Endothelial cell of umbilical vein (primary cell): Measurements from ENCODE around the gene RPL10A. TPM values are rescaled to one million over a fixed set of nuclear protein-coding genes. Genes with fewer than 3 reads are reported as not detected.
A peak's percentile ranks its signal among the peaks of the same experiment; 100 is the strongest.

Experiments
- BruUV-seq: library from RNA; stranded (reverse); fragments of 400-500 nt; replicated peaks from 2 replicates; lab custom pipeline; 2021; lab: Mats Ljungman, UMichigan
- CTCF ChIA-PET: fragments of 300-600, 350-600 bp; sonication (Branson Sonifier 250); formaldehyde crosslinking; loops from one replicate; lab custom pipeline; 2021; ENCODE audit warnings: antibody characterized with exemption, inconsistent platforms; lab: Charles Lee
- POLR2A ChIA-PET: fragments of 300-600, 350-600 bp; sonication (Branson Sonifier 250); formaldehyde crosslinking; loops from one replicate; lab custom pipeline; 2021; ENCODE audit warnings: antibody characterized with exemption, inconsistent platforms; lab: Charles Lee
- DNase-seq: peaks from one replicate; pipeline ENCODE4 v3.0.0-alpha.2; 2011; ENCODE audit warnings: low read depth, low spot score
- FAIRE-seq: peaks from 2 replicates; lab custom pipeline; 2011; peaks lifted over from hg19 to GRCh38; lab: Jason Lieb, UNC
- H2AFZ ChIP-seq: 2 replicates; pipeline ENCODE4 v1.6.0; 2012; ENCODE audit warnings: low read depth, low read length, control low read depth, inconsistent platforms
- H3K27ac ChIP-seq: 2 replicates; pipeline ENCODE4 v1.5.1; 2011; ENCODE audit warnings: low read depth, mild to moderate bottlenecking, control low read depth, low read length, moderate library complexity; ENCODE audit not compliant: insufficient read depth
- H3K27me3 ChIP-seq, 2 experiments: 2 replicates each; pipeline versions ENCODE4 v1.6.0 to v1.6.1; 2011; ENCODE audit warnings: low read length in 2 of 2, mixed read lengths in 1 of 2; ENCODE audit not compliant: control insufficient read depth in 2 of 2, insufficient read depth in 2 of 2
- H3K36me3 ChIP-seq, 2 experiments: 2 replicates in 1 of 2; 3 replicates in 1 of 2; pipeline ENCODE4 v1.5.1; 2011; ENCODE audit warnings: low read length in 2 of 2, mild to moderate bottlenecking in 1 of 2, moderate library complexity in 1 of 2; ENCODE audit not compliant: control insufficient read depth in 2 of 2, insufficient read depth in 2 of 2; ENCODE audit errors: extremely low read depth in 1 of 2
- H3K4me1 ChIP-seq: 3 replicates; pipeline ENCODE4 v1.5.1; 2011; ENCODE audit warnings: mild to moderate bottlenecking, low read length; ENCODE audit not compliant: control insufficient read depth, insufficient read depth; ENCODE audit errors: extremely low read depth
- H3K4me2 ChIP-seq: 2 replicates; pipeline ENCODE4 v1.6.1; 2011; ENCODE audit warnings: low read length, control low read depth, mixed read lengths; ENCODE audit not compliant: insufficient read depth
- H3K4me3 ChIP-seq, 3 experiments: fragments of 200-600 bp in 1 of 3; sonication (generic), shearing (Covaris generic) in 1 of 3; replicated peaks in 1 of 3; 2 replicates each; pipeline ENCODE4 v1.5.1; 2011 to 2016; ENCODE audit warnings: control low read depth in 3 of 3, low read length in 3 of 3, mild to moderate bottlenecking in 2 of 3, inconsistent platforms in 1 of 3, low read depth in 1 of 3, moderate library complexity in 1 of 3; ENCODE audit not compliant: insufficient read depth in 1 of 3
- H3K79me2 ChIP-seq: 2 replicates; pipeline ENCODE4 v1.6.0; 2012; ENCODE audit warnings: low read length, inconsistent platforms; ENCODE audit not compliant: control insufficient read depth, insufficient read depth
- H3K9ac ChIP-seq: replicated peaks from 2 replicates; pipeline ENCODE3; 2011; ENCODE audit warnings: low read length, control low read depth; ENCODE audit not compliant: insufficient read depth; ENCODE audit errors: extremely low read depth
- H3K9me1 ChIP-seq: replicated peaks from 3 replicates; pipeline ENCODE4 v1.6.0; 2011; ENCODE audit warnings: mild to moderate bottlenecking, low read length; ENCODE audit not compliant: control insufficient read depth, insufficient read depth; ENCODE audit errors: extremely low read depth
- H3K9me3 ChIP-seq: replicated peaks from 2 replicates; pipeline ENCODE4 v1.5.1; 2012; ENCODE audit warnings: low read length, inconsistent platforms; ENCODE audit not compliant: control insufficient read depth, insufficient read depth
- H4K20me1 ChIP-seq: replicated peaks from 2 replicates; pipeline ENCODE3; 2011; ENCODE audit warnings: mild to moderate bottlenecking, low read length; ENCODE audit not compliant: control insufficient read depth, insufficient read depth; ENCODE audit errors: extremely low read depth
- EZH2 ChIP-seq: IDR thresholded peaks from 2 replicates; pipeline ENCODE4 v1.6.1; 2012; ENCODE audit warnings: borderline replicate concordance, low read depth, mild to moderate bottlenecking, moderate library complexity, low read length, inconsistent platforms; ENCODE audit not compliant: severe bottlenecking
- FOS ChIP-seq: IDR thresholded peaks from 2 replicates; pipeline ENCODE4 v1.6.1; 2011; ENCODE audit warnings: mild to moderate bottlenecking, low read length, moderate library complexity, borderline replicate concordance; ENCODE audit not compliant: insufficient read depth
- GATA2 ChIP-seq: IDR thresholded peaks from 2 replicates; pipeline ENCODE4 v1.7.0; 2011; ENCODE audit warnings: low read depth, mild to moderate bottlenecking, moderate library complexity, mixed read lengths, low read length; ENCODE audit not compliant: insufficient read length, insufficient read depth
- JUN ChIP-seq: IDR thresholded peaks from 2 replicates; pipeline ENCODE4 v1.6.1; 2011; ENCODE audit warnings: borderline replicate concordance, low read depth; ENCODE audit not compliant: insufficient read length, insufficient read depth
- MAX ChIP-seq: IDR thresholded peaks from 2 replicates; pipeline ENCODE4 v1.6.1; 2011; ENCODE audit not compliant: insufficient read depth, insufficient read length
- MYC ChIP-seq: IDR thresholded peaks from one replicate; pipeline ENCODE4 v1.6.1; 2011; ENCODE audit warnings: mild to moderate bottlenecking, low read depth, low read length
- POLR2A ChIP-seq: IDR thresholded peaks from 2 replicates; pipeline ENCODE4 v1.6.1; 2012; ENCODE audit warnings: low read depth, mild to moderate bottlenecking, control low read depth, low read length
- POLR2AphosphoS5 ChIP-seq: IDR thresholded peaks from 2 replicates; pipeline ENCODE4 v1.6.1; 2012; ENCODE audit warnings: low read depth, mild to moderate bottlenecking, control low read depth, low read length, moderate library complexity; ENCODE audit not compliant: insufficient read depth
- dilution Hi-C: fragments of 300-500 bp; cut with MboI; formaldehyde crosslinking; loops from one replicate; pipeline ENCODE4 v1.15.0; 2019; ENCODE audit warnings: low sequenced_read_pairs; ENCODE audit not compliant: extremely low pct_ligation_motif_present
- intact Hi-C: fragments of 100-400 bp; cut with micrococcal nuclease; formaldehyde crosslinking; loops from one replicate; pipeline ENCODE4 v1.10.0; 2022
- polyA plus RNA-seq, 4 experiments: library from polyadenylated mRNA; depleted of rRNA in 3 of 4; stranded (reverse) in 3 of 4; unstranded in 1 of 4; fragments of >200 nt; gene quantifications; 2 replicates each; pipeline versions ENCODE4 v1.2.1 to v1.2.3, GENCODE V29; 2011 to 2012; ENCODE audit warnings: missing spikeins in 1 of 4
- total RNA-seq: library from RNA; stranded (reverse); gene quantifications from 2 replicates; pipeline ENCODE4 v1.2.3, GENCODE V29; 2021
- TF ChIP-seq, protein P1 (sequence below), 2 donors: IDR thresholded peaks; 1 replicate in 1 of 2; 2 replicates in 1 of 2; pipeline ENCODE4 v1.5.1; 2011; ENCODE audit warnings: low read length in 2 of 2, mild to moderate bottlenecking in 2 of 2, moderate library complexity in 2 of 2, control low read depth in 1 of 2, inconsistent platforms in 1 of 2, low read depth in 1 of 2; ENCODE audit not compliant: insufficient read depth in 1 of 2; ENCODE audit errors: extremely low read depth in 1 of 2

RPL10A gene
- total and polyA plus RNA-seq, 2 donors (not counting 3 experiments of a cell fraction or from before 2014, with no cell fraction given): 1,339 to 1,956 TPM

GRCh38 chr6:35511562-35511941 lies 43.4 kb downstream of the RPL10A start:
- no peak overlapping the region for H3K9ac ChIP-seq
- peak; percentile 22 for TF ChIP-seq EZH2
- no peak for TF ChIP-seq JUN
- TF ChIP-seq, protein P1, sequence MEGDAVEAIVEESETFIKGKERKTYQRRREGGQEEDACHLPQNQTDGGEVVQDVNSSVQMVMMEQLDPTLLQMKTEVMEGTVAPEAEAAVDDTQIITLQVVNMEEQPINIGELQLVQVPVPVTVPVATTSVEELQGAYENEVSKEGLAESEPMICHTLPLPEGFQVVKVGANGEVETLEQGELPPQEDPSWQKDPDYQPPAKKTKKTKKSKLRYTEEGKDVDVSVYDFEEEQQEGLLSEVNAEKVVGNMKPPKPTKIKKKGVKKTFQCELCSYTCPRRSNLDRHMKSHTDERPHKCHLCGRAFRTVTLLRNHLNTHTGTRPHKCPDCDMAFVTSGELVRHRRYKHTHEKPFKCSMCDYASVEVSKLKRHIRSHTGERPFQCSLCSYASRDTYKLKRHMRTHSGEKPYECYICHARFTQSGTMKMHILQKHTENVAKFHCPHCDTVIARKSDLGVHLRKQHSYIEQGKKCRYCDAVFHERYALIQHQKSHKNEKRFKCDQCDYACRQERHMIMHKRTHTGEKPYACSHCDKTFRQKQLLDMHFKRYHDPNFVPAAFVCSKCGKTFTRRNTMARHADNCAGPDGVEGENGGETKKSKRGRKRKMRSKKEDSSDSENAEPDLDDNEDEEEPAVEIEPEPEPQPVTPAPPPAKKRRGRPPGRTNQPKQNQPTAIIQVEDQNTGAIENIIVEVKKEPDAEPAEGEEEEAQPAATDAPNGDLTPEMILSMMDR (IDR thresholded peaks at IDR 0.05; ENCODE audit: extremely low read depth in 1 of 2, insufficient read depth in 1 of 2, low read depth in 1 of 2, low read length in 2 of 2): no peak
- no peaks in the 10 kb centered on the region for H3K9me1 ChIP-seq
- H3K79me2 ChIP-seq: no peaks in the 10 kb centered on the region
- intact Hi-C loops (no loop called here), dilution Hi-C loops (no loop called here)
- H3K9me3 ChIP-seq: no peaks in the 10 kb centered on the region
- no peak overlapping the region for H3K4me3 ChIP-seq
- ChIA-PET CTCF (no interaction called here), POLR2A (no interaction called here)
- no peak for FAIRE-seq
- H3K27me3 ChIP-seq: peaks cover 24 to 39% of the 10 kb centered on the region in 2 experiments
- H2AFZ ChIP-seq: no peak overlapping the region
- BruUV-seq: no TSS peak
- H3K36me3 ChIP-seq: no peaks in the 10 kb centered on the region
- H4K20me1 ChIP-seq: no peaks in the 10 kb centered on the region
- no peaks in the 10 kb centered on the region for H3K4me1 ChIP-seq
- DNase-seq: no peak
- H3K4me2 ChIP-seq: no peak overlapping the region
- no peak overlapping the region for H3K27ac ChIP-seq

GRCh38 chr6:35512006-35512405 lies 43.8 kb downstream of the RPL10A start:
- Histone ChIP-seq H3K79me2 (no peaks in the 10 kb centered on the region), H2AFZ (no peak overlapping the region), H4K20me1 (no peaks in the 10 kb centered on the region), H3K4me1 (no peaks in the 10 kb centered on the region), H3K27me3 (peaks cover 21 to 35% of the 10 kb centered on the region in 2 experiments), H3K27ac (no peak overlapping the region), H3K4me2 (no peak overlapping the region), H3K4me3 (no peak overlapping the region), H3K9me1 (no peaks in the 10 kb centered on the region), H3K9ac (no peak overlapping the region), H3K36me3 (no peaks in the 10 kb centered on the region), H3K9me3 (no peaks in the 10 kb centered on the region)
- ChIA-PET POLR2A (no interaction called here), CTCF (no interaction called here)
- DNase-seq: no peak
- dilution Hi-C loops: no loop called here
- TF ChIP-seq MAX: no peak
- TF ChIP-seq POLR2A: no peak
- TF ChIP-seq EZH2: no peak
- TF ChIP-seq MYC: no peak
- no peak for TF ChIP-seq GATA2
- TF ChIP-seq POLR2AphosphoS5: no peak
- TF ChIP-seq JUN: no peak
- TF ChIP-seq, protein P1 (IDR thresholded peaks at IDR 0.05; ENCODE audit: extremely low read depth in 1 of 2, insufficient read depth in 1 of 2, low read depth in 1 of 2, low read length in 2 of 2): no peak
- TF ChIP-seq FOS: no peak
- FAIRE-seq: no peak
- intact Hi-C loops: no loop called here
- no TSS peak for BruUV-seq
